Measurements from ENCODE around the gene NUDT4. TPM values are rescaled to one million over a fixed set of nuclear protein-coding genes. Genes with fewer than 3 reads are reported as not detected.

NUDT4 gene
- total and polyA plus RNA-seq, 10 of the 15 experiments (the other 5 are each of a cell fraction or from before 2014, with no cell fraction given) = 26.6 to 91.6 (median 63.1) TPM

DNA sequence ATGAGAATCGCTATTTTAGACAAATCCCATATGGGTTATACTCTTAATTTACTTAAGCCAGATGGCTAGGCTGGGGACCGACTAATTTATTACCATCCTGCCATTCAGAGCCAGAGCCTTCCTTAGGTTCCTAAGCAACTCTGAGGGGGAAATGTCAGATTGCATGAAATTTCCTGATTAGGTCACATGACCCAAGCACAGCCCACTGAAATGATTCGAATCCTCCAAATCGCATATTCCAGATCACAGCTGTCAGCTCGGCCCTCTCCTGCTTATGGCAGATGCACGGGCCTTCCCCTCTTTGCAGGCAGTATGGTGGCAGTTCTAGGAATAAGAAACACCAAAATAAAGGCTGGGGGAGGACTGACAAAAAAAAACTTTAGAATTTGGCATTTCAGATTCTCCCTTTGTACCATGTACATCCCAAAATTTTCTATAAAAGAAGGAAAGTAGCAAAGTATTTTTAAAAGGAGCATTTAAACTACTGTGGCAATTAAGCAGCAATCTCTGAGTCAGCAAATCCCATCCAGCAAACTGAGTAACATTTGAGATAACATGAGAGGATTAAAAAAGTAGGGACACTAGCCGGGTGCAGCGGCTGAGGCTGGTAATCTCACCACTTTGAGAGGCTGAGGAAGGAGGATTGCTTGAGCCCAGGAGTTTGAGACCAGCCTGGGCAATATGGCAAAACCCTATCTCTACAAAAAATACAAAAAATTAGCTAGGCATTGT is 30.5 kb upstream of the NUDT4 start:
- ChIA-PET SMC1A (ENCODE audit: uncharacterized antibody, unreplicated experiment) (interaction anchor here (0.5 to 1.4 kb wide), 4 partner anchors 8 to 105 kb away, joined by 3 to 5 read pairs (median 4); no protein-coding TSS in a partner anchor), POLR2A (interaction anchor here (0.7 kb wide), 1 partner anchor 17 kb away, joined by 3 read pairs; no protein-coding TSS in a partner anchor), CTCF (no interaction called here), RAD21 (ENCODE audit: unreplicated experiment) (interaction anchor here (0.6 kb wide), 1 partner anchor 51 kb away, joined by 3 read pairs; no protein-coding TSS in a partner anchor)
- intact Hi-C loops (cut with micrococcal nuclease; ENCODE audit: unreplicated experiment) (no loop called here), in situ Hi-C loops (cut with MboI) (no loop called here)
- H3K9me3 ChIP-seq (replicated peaks; ENCODE audit: control insufficient read depth, insufficient read depth, low read length) = no peaks in the 10 kb centered on the region
- no peaks in the 10 kb centered on the region for H4K20me1 ChIP-seq (ENCODE audit: control insufficient read depth, insufficient read depth)
- no peak overlapping the region for H2AFZ ChIP-seq (ENCODE audit: control insufficient read depth, low read depth, low read length)
- H3K27me3 ChIP-seq (replicated peaks in 1 of 2; ENCODE audit: control insufficient read depth in 2 of 2, insufficient read depth in 2 of 2, low read length in 1 of 2) = no peaks in the 10 kb centered on the region
- H3K36me3 ChIP-seq (ENCODE audit: control insufficient read depth in 2 of 2, insufficient read depth in 2 of 2, low read length in 1 of 2) = no peaks in the 10 kb centered on the region
- WGBS (ENCODE audit: insufficient coverage, insufficient replicate concordance, low lambda C conversion rate, missing lambda C conversion rate) = 78% methylated on average over 8 of the region's 8 CpGs
- no peak for TF ChIP-seq BACH1 (IDR thresholded peaks at IDR 0.05; ENCODE audit: borderline replicate concordance)
- TF ChIP-seq, protein P1, sequence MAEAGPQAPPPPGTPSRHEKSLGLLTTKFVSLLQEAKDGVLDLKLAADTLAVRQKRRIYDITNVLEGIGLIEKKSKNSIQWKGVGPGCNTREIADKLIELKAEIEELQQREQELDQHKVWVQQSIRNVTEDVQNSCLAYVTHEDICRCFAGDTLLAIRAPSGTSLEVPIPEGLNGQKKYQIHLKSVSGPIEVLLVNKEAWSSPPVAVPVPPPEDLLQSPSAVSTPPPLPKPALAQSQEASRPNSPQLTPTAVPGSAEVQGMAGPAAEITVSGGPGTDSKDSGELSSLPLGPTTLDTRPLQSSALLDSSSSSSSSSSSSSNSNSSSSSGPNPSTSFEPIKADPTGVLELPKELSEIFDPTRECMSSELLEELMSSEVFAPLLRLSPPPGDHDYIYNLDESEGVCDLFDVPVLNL (IDR thresholded peaks at IDR 0.05; ENCODE audit: low read depth, low read length) = no peak
- no peak for TF ChIP-seq CBX5 (IDR thresholded peaks at IDR 0.05; ENCODE audit: low read depth)
- no peak for TF ChIP-seq HDAC6 (IDR thresholded peaks at IDR 0.05; ENCODE audit: unreplicated experiment)
- TF ChIP-seq, protein P2, sequence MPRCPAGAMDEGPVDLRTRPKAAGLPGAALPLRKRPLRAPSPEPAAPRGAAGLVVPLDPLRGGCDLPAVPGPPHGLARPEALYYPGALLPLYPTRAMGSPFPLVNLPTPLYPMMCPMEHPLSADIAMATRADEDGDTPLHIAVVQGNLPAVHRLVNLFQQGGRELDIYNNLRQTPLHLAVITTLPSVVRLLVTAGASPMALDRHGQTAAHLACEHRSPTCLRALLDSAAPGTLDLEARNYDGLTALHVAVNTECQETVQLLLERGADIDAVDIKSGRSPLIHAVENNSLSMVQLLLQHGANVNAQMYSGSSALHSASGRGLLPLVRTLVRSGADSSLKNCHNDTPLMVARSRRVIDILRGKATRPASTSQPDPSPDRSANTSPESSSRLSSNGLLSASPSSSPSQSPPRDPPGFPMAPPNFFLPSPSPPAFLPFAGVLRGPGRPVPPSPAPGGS (IDR thresholded peaks at IDR 0.05; ENCODE audit: borderline replicate concordance, insufficient read depth, low read depth, low read length, poor library complexity, severe bottlenecking) = no peak
- TF ChIP-seq WRNIP1 (IDR thresholded peaks at IDR 0.05; ENCODE audit: borderline replicate concordance, low read depth, low read length) = no peak
- H3K4me1 ChIP-seq (ENCODE audit: control insufficient read depth, insufficient read depth, low read length) = no peaks in the 10 kb centered on the region
- no peak overlapping the region for H3K9ac ChIP-seq (ENCODE audit: control insufficient read depth, insufficient read depth, low read length)
- FAIRE-seq = no peak
- ATAC-seq = no peak
- H3K79me2 ChIP-seq (ENCODE audit: control insufficient read depth, insufficient read depth, low read length) = no peaks in the 10 kb centered on the region
- H3K27ac ChIP-seq (ENCODE audit: control insufficient read depth, insufficient read depth) = no peak overlapping the region
- BruUV-seq (replicated peaks) = no TSS peak
- H3K4me2 ChIP-seq (ENCODE audit: control insufficient read depth, insufficient read depth) = no peak overlapping the region
- H3K4me3 ChIP-seq = no peak overlapping the region
- DNase-seq (ENCODE audit: low read depth, low spot score) = no peak

Measured in GM12878 (cell line).